Mesendoderm (in vitro differentiated cells): ENCODE results near the gene MEFV.

ENCODE experiments used
- DNase-seq: peaks from one replicate; pipeline ENCODE4 v3.0.0; 2013
- H2AK5ac ChIP-seq: 2 replicates; pipeline ENCODE4 v1.6.1; 2013; ENCODE audit warnings: low read length, inconsistent platforms
- H2BK120ac ChIP-seq: 2 replicates; pipeline ENCODE4 v1.6.1; 2013; ENCODE audit warnings: low read depth, mild to moderate bottlenecking, low read length, moderate library complexity, mixed read lengths
- H2BK15ac ChIP-seq: replicated peaks from 2 replicates; pipeline ENCODE4 v1.6.1; 2013; ENCODE audit warnings: low read depth, mild to moderate bottlenecking, moderate library complexity
- H2BK5ac ChIP-seq: 2 replicates; pipeline ENCODE4 v1.6.1; 2013; ENCODE audit warnings: low read length, inconsistent platforms
- H3K18ac ChIP-seq: 2 replicates; pipeline ENCODE4 v1.6.1; 2013; ENCODE audit warnings: mild to moderate bottlenecking, low read length, mixed read lengths
- H3K23ac ChIP-seq: one replicate; pipeline ENCODE4 v1.6.1; 2013; ENCODE audit warnings: low read length
- H3K27ac ChIP-seq: 2 replicates; pipeline ENCODE4 v1.5.1; 2013; ENCODE audit warnings: low read depth, mild to moderate bottlenecking, inconsistent platforms, low read length, moderate library complexity
- H3K27me3 ChIP-seq: 2 replicates; pipeline ENCODE4 v1.6.1; 2013; ENCODE audit warnings: low read length, control low read depth, mild to moderate bottlenecking, inconsistent platforms; ENCODE audit not compliant: insufficient read depth, poor library complexity
- H3K36me3 ChIP-seq: 2 replicates; pipeline ENCODE4 v1.6.1; 2013; ENCODE audit warnings: low read length, inconsistent platforms; ENCODE audit not compliant: control insufficient read depth, insufficient read depth
- H3K4ac ChIP-seq: one replicate; pipeline ENCODE4 v1.6.1; 2013; ENCODE audit warnings: low read depth, mild to moderate bottlenecking, low read length, moderate library complexity
- H3K4me1 ChIP-seq: 2 replicates; pipeline ENCODE4 v1.6.1; 2013; ENCODE audit warnings: low read depth, low read length, inconsistent platforms; ENCODE audit not compliant: control insufficient read depth
- H3K4me2 ChIP-seq: 2 replicates; pipeline ENCODE4 v1.6.1; 2013; ENCODE audit warnings: low read length
- H3K4me3 ChIP-seq: 2 replicates; pipeline ENCODE4 v1.5.1; 2013; ENCODE audit warnings: mild to moderate bottlenecking, low read length
- H3K56ac ChIP-seq: one replicate; pipeline ENCODE4 v1.6.1; 2013; ENCODE audit warnings: low read length
- H3K79me1 ChIP-seq: 2 replicates; pipeline ENCODE4 v1.6.1; 2013; ENCODE audit warnings: low read length, inconsistent platforms
- H3K79me2 ChIP-seq: 2 replicates; pipeline ENCODE4 v1.6.1; 2013; ENCODE audit warnings: mild to moderate bottlenecking, low read length; ENCODE audit not compliant: control insufficient read depth, insufficient read depth
- H3K9ac ChIP-seq: 2 replicates; pipeline ENCODE4 v1.6.1; 2013; ENCODE audit warnings: low read length, inconsistent platforms
- H4K5ac ChIP-seq: one replicate; pipeline ENCODE4 v1.6.1; 2013; ENCODE audit warnings: low read length
- H4K8ac ChIP-seq: one replicate; pipeline ENCODE4 v1.6.1; 2013; ENCODE audit warnings: low read depth, mild to moderate bottlenecking, control low read depth, low read length, moderate library complexity
- WGBS: extraction: QIAGEN DNeasy Blood & Tissue Kit; methylation state at CpG from one replicate; pipeline ENCODE4 v1.1.7; 2013; ENCODE audit warnings: low lambda C conversion rate, missing lambda C conversion rate; ENCODE audit not compliant: insufficient coverage; ENCODE audit errors: extremely low coverage; 5-methylcytosine and 5-hydroxymethylcytosine counted together

Gene MEFV

GRCh38 chr16:3264137-3265036, 8.0 kb upstream of the MEFV start:
- Histone ChIP-seq H2BK5ac (no peak overlapping the region), H3K4me3 (peak overlapping the region; percentile 5), H3K56ac (peak overlapping the region; percentile 62), H3K79me1 (no peaks in the 10 kb centered on the region), H3K27me3 (no peaks in the 10 kb centered on the region), H4K5ac (no peak overlapping the region), H4K8ac (no peak overlapping the region), H3K79me2 (no peaks in the 10 kb centered on the region), H3K27ac (no peak overlapping the region), H3K4me2 (peak overlapping the region; percentile 52), H3K36me3 (no peaks in the 10 kb centered on the region), H3K9ac (peak overlapping the region; percentile 21), H2AK5ac (no peak overlapping the region), H3K4me1 (no peaks in the 10 kb centered on the region), H3K4ac (no peak overlapping the region), H2BK15ac (no peak overlapping the region), H3K18ac (no peak overlapping the region), H3K23ac (no peak overlapping the region), H2BK120ac (no peak overlapping the region)
- no CpG with 5 or more reads among the region's 77 CpGs for WGBS
- DNase-seq: peak; percentile 96

- H3K4me2 ChIP-seq: no peak overlapping the region
These were observed 6.1 kb upstream of the MEFV start for GRCh38 chr16:3262517-3262916.

GRCh38 chr16:3259836-3260235, 3.4 kb upstream of the MEFV start:
- H3K23ac ChIP-seq: no peak overlapping the region
- no peak for DNase-seq
- H3K4me1 ChIP-seq: no peaks in the 10 kb centered on the region
- no peak overlapping the region for H3K9ac ChIP-seq
- H3K56ac ChIP-seq: no peak overlapping the region
- no peaks in the 10 kb centered on the region for H3K79me1 ChIP-seq
- no peaks in the 10 kb centered on the region for H3K36me3 ChIP-seq
- no peak overlapping the region for H3K4ac ChIP-seq
- no peak overlapping the region for H3K4me2 ChIP-seq
- H3K18ac ChIP-seq: no peak overlapping the region
- H3K4me3 ChIP-seq: no peak overlapping the region
- no peak overlapping the region for H3K27ac ChIP-seq
- no peaks in the 10 kb centered on the region for H3K79me2 ChIP-seq
- H3K27me3 ChIP-seq: no peaks in the 10 kb centered on the region
- no peak overlapping the region for H2BK15ac ChIP-seq
- H2BK5ac ChIP-seq: no peak overlapping the region
- no CpG with 5 or more reads among the region's 8 CpGs for WGBS
- no peak overlapping the region for H4K8ac ChIP-seq
- H2AK5ac ChIP-seq: no peak overlapping the region
- H4K5ac ChIP-seq: no peak overlapping the region
- H2BK120ac ChIP-seq: no peak overlapping the region

More at GRCh38 chr16:3262517-3262916, 6.1 kb upstream of the MEFV start:
- no peak overlapping the region for H3K4me3 ChIP-seq
- H3K79me2 ChIP-seq: no peaks in the 10 kb centered on the region
- no peak overlapping the region for H2BK15ac ChIP-seq
- no peak overlapping the region for H2BK5ac ChIP-seq
- H3K56ac ChIP-seq: no peak overlapping the region
- no peak overlapping the region for H3K18ac ChIP-seq
- H3K4ac ChIP-seq: no peak overlapping the region
- no peaks in the 10 kb centered on the region for H3K27me3 ChIP-seq
- no peak for DNase-seq
- H2BK120ac ChIP-seq: no peak overlapping the region
- no peak overlapping the region for H3K27ac ChIP-seq
- WGBS: no CpG with 5 or more reads among the region's 4 CpGs
- no peaks in the 10 kb centered on the region for H3K79me1 ChIP-seq
- no peaks in the 10 kb centered on the region for H3K4me1 ChIP-seq
- no peak overlapping the region for H4K8ac ChIP-seq
- no peak overlapping the region for H3K23ac ChIP-seq
- H3K9ac ChIP-seq: no peak overlapping the region
- no peak overlapping the region for H4K5ac ChIP-seq
- H3K36me3 ChIP-seq: no peaks in the 10 kb centered on the region
- H2AK5ac ChIP-seq: no peak overlapping the region

- H2BK15ac ChIP-seq: no peak overlapping the region
- H2BK5ac ChIP-seq: no peak overlapping the region
- no peak overlapping the region for H3K9ac ChIP-seq
- H3K27me3 ChIP-seq: no peaks in the 10 kb centered on the region
- no peak overlapping the region for H3K23ac ChIP-seq
- H2BK120ac ChIP-seq: no peak overlapping the region
- H3K4me3 ChIP-seq: no peak overlapping the region
- H3K4me2 ChIP-seq: no peak overlapping the region
- H3K4ac ChIP-seq: no peak overlapping the region
- no peak overlapping the region for H3K56ac ChIP-seq
- no peak overlapping the region for H2AK5ac ChIP-seq
- H4K8ac ChIP-seq: no peak overlapping the region
- H3K36me3 ChIP-seq: no peaks in the 10 kb centered on the region
- no peaks in the 10 kb centered on the region for H3K79me2 ChIP-seq
- no peaks in the 10 kb centered on the region for H3K4me1 ChIP-seq
- H3K27ac ChIP-seq: no peak overlapping the region
- DNase-seq: no peak
- no peak overlapping the region for H3K18ac ChIP-seq
- no CpG with 5 or more reads among the region's 9 CpGs for WGBS
- no peak overlapping the region for H4K5ac ChIP-seq
- no peaks in the 10 kb centered on the region for H3K79me1 ChIP-seq
These were observed 533 bp upstream of the MEFV start for GRCh38 chr16:3256866-3257465.

- Histone ChIP-seq H2BK5ac (no peak overlapping the region), H3K18ac (no peak overlapping the region), H3K4me3 (no peak overlapping the region), H3K27me3 (no peaks in the 10 kb centered on the region), H3K4me2 (no peak overlapping the region), H2AK5ac (no peak overlapping the region), H4K8ac (no peak overlapping the region), H3K9ac (no peak overlapping the region), H3K56ac (no peak overlapping the region), H2BK15ac (no peak overlapping the region), H3K79me2 (no peaks in the 10 kb centered on the region), H3K23ac (no peak overlapping the region), H3K79me1 (no peaks in the 10 kb centered on the region), H3K4me1 (no peaks in the 10 kb centered on the region), H3K27ac (no peak overlapping the region), H2BK120ac (no peak overlapping the region), H3K4ac (no peak overlapping the region), H3K36me3 (no peaks in the 10 kb centered on the region), H4K5ac (no peak overlapping the region)
- no peak for DNase-seq
- no CpG with 5 or more reads among the region's 35 CpGs for WGBS
These were observed 2.1 kb downstream of the MEFV start for GRCh38 chr16:3254309-3254708.
